GM18517 (cell line): Measurements from ENCODE around the gene DELE1.
A peak's percentile ranks its signal among the peaks of the same experiment; 100 is the strongest.

Source experiments
- ATAC-seq: cut with Tn5 transposase; IDR thresholded peaks from one replicate; pipeline ENCODE4 v1.9.1; 2021; ENCODE audit warnings: mild to moderate bottlenecking, moderate library complexity; ENCODE audit not compliant: unreplicated experiment

DELE1 gene, protein sequence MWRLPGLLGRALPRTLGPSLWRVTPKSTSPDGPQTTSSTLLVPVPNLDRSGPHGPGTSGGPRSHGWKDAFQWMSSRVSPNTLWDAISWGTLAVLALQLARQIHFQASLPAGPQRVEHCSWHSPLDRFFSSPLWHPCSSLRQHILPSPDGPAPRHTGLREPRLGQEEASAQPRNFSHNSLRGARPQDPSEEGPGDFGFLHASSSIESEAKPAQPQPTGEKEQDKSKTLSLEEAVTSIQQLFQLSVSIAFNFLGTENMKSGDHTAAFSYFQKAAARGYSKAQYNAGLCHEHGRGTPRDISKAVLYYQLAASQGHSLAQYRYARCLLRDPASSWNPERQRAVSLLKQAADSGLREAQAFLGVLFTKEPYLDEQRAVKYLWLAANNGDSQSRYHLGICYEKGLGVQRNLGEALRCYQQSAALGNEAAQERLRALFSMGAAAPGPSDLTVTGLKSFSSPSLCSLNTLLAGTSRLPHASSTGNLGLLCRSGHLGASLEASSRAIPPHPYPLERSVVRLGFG

GRCh38 chr5:141923448-141924313 lies at the start of gene DELE1:
DELE1 (plus strand) TSS chr5:141923871; CDS start chr5:141923942, 71 bp downstream.
- peak; percentile 91 for ATAC-seq

- no peak for ATAC-seq
Observed at GRCh38 chr5:141873933-141874261, 49.8 kb upstream of the DELE1 start.

GRCh38 chr5:141874262-141874964 lies 49.3 kb upstream of the DELE1 start:
- ATAC-seq: no peak

DNA sequence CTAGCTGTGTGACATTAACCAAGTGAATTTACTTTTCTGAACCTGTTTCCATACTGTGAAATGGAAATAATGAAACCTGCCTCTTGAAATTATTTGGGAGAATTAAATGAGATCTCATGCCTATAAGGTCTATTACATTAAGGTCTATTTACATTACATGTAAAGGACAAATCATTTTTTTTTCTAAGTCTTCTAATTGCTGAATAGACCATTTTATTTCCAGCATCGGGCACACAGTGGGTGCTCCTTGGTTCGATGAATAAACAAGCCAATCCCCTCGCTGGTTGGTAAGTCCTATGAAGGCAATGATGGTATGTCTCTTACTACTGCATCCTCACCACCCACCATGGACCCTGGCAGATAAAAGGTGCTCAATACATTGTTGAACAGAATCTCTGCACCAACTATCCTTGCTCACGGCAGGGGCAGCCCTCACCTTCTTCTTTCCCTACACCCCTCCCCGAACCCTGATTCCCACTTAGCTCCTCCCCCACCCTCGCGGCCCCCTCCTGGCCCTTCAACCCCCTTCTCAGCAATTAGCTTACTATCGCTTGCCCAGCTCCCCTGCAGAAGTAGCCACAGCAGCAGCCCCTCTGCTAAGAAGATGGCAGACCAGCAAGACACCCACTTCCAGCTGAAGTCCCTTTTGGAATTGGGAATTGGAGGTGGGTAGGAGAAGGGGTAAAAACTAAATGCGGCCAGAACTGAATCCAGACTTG lies 48.5 kb upstream of the DELE1 start:
- ATAC-seq: no peak

GRCh38 chr5:141875795-141876627 lies 47.7 kb upstream of the DELE1 start:
- no peak for ATAC-seq

GRCh38 chr5:141876628-141877355 lies 46.9 kb upstream of the DELE1 start:
- ATAC-seq: no peak

- ATAC-seq: no peak
Observed at GRCh38 chr5:141877356-141878185, 46.1 kb upstream of the DELE1 start.

DNA sequence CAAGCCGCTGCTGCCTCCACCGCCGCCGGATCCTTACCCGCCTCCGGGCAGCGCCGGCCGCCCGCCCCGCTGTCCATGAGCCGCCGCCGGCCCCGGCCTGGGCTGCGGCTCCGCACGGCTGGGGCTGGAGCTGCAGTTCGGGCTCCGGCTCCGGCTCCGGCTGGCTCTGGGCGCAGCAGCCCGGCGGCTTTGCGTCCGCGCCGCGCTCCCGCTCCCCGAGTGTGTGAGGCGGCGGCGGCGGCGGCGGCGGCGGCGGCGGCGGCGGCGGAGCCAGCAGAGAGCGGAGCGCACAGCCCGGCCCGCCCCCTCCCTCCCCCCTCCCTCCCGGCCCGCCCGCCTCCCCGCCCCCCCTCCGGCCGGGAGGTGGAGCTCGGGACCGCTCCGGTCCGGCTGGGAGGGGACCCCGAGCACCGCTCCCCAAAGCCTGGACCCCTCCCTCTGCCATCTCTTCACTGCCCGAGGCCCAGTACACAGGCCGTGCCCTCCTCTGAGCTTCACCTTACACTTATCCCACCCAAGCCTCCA lies 45.4 kb upstream of the DELE1 start, which contains the start of gene PCDH1:
Gene PCDH1 (minus strand): TSS at position 225 of the 525 bp plus-strand sequence. CDS start 148 bp downstream, at position 77.
- ATAC-seq: no peak

DNA sequence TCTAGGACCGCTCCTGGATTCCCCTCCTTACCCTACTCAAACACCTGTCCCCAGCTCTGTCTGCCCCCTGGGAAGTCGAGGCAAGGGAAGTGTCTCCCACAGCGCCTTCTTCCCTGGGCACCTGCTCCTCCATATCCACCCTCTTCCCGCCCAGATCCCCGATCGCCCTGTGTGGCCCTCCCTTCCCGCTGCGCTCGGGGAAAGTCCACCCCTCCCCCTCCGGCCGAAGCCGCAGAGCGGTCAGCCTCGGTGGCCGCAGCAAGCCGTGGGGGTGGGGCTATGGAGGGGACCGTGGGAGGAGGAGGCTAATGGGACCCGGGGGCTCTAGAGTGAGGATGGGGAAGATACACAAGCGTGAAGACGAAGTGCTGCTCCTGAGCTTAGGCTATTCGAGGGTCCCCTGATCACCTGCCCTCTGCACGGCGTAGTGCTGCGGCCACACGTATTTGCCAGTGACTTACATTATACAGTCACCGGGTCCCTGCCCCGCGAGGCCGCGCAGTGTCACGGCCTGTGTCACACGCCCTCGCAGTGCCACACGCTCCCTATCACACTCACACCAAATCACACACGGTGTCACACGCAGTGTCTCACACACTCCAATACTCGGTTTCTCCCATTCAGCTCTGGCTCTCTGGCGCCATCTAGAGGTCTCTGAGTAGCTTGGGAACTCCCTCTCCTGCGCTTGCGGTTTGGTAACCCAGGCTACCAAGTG lies 44.8 kb upstream of the DELE1 start:
- ATAC-seq: peak; percentile 88

DNA sequence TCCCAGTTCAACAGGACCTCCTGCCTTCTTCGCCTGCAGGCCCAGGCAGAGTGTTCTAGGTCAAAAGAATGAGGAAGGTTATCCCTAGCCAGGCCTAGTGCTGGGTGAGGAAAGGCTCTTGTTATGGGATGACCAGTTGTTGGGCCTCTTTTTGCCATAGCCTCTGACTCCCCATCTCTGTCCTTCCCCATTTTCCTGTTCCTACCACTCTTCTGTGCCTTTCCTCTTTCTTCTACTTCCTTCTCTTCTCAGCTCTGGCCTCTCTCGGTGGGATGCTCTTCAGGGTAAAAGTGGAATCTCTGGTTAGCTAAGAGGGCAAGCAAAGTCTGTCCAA lies 44.3 kb upstream of the DELE1 start:
- ATAC-seq: no peak

DNA sequence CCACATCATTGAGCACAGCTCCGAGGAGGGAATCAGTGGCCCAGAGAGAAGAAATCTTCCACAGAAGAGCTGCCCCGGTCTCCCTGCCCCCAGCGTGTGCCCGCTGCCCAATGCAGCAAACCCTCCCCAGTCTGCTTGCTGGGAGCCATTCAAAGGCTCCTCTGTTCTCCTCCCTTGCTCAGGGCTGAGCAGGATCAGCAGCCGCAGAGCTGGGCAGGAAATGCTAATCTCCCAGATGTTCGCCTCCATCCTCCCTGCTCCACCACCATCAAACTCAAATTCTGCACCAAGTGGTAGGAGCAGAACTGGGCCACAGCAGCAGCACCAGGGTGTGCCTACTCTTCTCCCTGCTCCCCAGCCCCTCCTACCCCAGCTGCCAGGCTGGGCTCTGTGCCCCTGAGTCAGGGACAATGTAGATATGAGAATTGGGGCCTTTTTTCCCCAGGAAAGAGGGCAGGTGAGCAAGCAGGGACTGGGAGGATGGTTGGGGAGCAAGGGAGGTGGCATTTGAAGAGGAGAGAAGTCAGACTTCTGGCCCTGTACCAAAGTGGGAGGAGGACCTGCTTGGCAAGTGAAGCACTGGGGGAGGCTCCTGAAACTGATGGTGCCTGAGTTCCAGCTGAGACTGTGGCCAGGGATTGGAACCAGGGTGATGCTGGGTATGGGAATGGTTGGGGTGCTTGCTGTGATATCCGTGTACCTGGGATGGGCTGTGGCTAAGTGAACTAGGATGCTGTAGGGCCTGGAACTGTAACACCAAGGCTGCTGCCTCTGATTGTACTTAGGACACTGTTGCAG lies 43.5 kb upstream of the DELE1 start:
- ATAC-seq: no peak

DNA sequence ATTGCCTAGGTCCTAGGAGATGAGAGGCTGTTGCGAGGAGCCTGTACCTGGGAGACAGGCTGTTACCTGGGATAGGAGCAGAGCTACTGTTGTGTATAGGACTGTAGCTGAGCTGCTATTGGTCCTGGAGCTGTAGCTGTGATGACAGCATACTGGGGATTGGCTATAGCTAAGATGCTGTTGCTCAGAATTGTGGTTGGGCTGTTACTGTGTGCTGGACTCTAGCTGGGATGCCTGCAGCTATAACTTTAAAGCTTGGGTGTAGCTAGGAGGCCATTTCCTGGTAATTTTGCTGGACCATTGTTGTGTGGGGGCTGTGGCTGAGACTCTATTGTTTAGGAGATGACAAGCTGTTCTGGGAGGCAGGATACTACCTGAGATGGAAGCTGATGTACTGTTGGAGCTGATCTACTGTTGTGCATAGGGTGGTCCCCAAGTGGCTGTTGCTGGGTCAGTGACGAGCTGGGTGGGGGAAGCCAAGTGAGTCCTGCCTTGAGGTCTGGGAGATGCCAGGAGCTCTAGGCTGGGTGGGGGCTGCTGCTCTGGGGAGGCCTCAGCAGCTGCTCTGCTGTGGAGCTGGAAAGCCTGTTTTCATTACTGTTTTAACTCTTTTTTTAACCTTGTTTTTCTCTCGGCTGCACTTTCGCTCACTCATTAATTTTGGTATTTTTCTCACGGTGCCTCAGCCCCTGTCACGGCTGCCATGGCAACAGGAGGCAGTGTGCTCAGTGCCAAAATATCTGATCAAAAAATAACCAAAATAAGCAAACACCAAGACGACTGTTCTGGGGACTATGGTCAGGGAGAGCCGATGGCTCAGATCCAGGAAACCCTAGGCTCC lies 42.5 kb upstream of the DELE1 start:
- ATAC-seq: no peak

GRCh38 chr5:141881886-141882285 lies 41.8 kb upstream of the DELE1 start:
- no peak for ATAC-seq

DNA sequence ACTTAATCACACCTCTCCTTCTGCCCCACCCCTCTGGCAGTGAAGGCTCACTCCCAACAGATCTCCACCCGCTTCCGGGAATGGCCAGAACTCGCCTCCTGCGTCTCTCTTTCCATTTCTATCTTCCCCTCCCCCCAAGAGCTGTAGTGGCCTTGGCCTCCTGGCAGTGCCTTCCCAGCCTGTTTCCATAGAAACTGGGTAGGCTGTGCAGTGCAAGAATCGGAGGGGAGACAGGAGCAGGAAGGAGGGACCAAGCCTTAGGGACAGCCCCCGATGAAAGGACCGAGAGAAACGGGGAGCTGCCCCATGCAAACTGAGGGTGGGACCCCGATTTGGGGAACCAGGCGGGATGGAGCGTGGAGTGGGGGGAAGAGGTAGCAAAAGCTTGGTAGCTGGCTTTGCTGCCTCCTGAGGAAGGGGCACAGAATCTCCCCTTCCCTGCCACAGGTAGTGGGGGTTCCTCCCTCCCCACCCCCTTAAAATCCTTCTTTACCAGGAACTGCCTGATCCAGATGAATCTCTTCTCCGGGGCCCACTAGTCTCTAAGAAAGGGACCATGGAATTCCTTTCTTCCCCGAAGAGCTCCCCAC lies 41.0 kb upstream of the DELE1 start:
- no peak for ATAC-seq

DNA sequence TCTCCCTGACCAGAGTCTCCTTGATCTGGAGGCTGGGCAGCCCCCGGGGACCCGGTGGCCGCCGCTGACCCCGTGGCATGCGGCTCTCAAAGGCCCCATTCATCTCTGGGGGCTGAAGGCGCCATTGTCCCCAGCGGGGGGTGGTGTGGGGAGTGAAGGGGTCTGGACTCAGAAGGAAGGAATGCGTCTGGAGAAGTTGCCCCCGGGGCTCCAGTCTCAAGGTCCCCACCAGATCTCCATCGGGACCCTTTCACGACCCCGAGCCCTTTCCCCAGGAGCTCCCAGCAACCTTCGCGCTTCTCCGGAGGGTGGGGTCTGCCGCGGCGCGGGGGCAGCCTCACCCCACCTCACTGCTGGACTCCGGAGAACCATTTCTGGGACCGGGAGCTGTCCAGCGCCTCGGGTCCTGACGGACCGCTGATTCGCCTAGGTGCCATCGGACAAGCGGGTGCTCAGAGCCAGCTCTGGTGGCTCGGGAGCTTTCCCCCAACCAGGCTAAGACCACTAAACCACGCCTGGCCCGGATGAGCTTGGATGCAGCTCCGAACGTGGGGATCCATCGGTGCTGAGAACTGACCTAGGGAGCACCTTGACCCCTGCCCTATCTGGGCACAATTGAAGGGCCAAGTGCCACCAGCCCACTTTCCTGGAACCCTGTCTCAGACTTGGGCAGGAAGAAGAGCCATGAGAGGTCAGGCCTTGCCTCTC lies 40.3 kb upstream of the DELE1 start:
- ATAC-seq: no peak
